ENCODE measurements around the gene PBX4. TPM values are rescaled to one million over a fixed set of nuclear protein-coding genes. Genes with fewer than 3 reads are reported as not detected.
A peak's percentile ranks its signal among the peaks of the same experiment; 100 is the strongest.

The PBX4 gene
- total and polyA plus RNA-seq, 10 of the 15 experiments (the other 5 are each of a cell fraction or from before 2014, with no cell fraction given): 0.18 to 17.3 (median 4.2) TPM

DNA sequence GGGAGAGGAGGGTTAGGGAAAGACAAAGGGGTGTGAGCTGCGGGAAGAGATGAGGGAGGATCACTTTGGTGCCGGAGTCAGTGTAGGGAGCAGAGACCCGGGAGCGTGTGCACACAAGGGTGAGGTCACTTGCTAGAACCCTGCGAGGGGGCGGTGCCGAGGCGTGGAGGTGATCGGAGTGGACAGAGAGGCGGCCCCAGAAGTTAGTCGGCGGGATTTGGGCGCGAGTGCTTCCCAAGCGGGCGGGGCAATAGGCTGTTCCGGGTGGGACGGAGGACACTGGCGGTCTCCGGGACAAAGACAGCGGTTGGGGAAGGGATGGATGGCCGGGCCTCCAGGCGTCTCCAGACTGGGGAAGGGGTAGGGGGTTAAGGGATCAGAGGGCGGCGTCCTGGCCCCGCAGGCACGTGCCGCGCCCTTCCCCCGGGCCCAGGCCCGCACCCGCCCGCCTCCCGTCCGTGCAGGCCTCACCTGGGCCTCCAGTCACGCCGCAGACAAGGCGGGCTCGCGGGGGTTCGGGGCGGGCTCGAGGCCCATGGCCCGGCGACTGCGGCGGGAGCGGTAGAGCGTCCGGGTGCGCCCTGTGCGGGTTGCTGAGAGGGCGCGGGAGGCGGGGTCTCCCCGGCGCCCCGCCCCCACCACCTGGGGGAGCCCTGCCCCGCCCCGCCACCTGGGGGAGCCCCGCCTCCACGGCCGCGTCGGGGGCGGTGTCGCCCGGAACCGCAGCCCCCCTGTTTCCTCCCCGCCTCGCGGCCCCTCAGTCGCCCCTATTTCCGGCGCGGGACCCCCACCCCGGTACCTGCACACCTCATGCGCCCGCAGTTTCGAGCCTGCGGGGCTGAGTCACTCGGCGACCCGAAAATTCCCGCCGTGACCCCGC, 9.4 kb upstream of the PBX4 start, which contains the start of gene LPAR2 (continued):
- TF ChIP-seq, protein P1, sequence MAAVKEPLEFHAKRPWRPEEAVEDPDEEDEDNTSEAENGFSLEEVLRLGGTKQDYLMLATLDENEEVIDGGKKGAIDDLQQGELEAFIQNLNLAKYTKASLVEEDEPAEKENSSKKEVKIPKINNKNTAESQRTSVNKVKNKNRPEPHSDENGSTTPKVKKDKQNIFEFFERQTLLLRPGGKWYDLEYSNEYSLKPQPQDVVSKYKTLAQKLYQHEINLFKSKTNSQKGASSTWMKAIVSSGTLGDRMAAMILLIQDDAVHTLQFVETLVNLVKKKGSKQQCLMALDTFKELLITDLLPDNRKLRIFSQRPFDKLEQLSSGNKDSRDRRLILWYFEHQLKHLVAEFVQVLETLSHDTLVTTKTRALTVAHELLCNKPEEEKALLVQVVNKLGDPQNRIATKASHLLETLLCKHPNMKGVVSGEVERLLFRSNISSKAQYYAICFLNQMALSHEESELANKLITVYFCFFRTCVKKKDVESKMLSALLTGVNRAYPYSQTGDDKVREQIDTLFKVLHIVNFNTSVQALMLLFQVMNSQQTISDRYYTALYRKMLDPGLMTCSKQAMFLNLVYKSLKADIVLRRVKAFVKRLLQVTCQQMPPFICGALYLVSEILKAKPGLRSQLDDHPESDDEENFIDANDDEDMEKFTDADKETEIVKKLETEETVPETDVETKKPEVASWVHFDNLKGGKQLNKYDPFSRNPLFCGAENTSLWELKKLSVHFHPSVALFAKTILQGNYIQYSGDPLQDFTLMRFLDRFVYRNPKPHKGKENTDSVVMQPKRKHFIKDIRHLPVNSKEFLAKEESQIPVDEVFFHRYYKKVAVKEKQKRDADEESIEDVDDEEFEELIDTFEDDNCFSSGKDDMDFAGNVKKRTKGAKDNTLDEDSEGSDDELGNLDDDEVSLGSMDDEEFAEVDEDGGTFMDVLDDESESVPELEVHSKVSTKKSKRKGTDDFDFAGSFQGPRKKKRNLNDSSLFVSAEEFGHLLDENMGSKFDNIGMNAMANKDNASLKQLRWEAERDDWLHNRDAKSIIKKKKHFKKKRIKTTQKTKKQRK (IDR thresholded peaks at IDR 0.05; ENCODE audit: low read depth, low read length): no peak
- TF ChIP-seq NFXL1 (IDR thresholded peaks at IDR 0.05; ENCODE audit: borderline replicate concordance): no peak
- no peak for TF ChIP-seq ZNF274 (IDR thresholded peaks at IDR 0.05; ENCODE audit: insufficient read depth, insufficient read length)
- TF ChIP-seq POLR2AphosphoS5 (IDR thresholded peaks at IDR 0.05; ENCODE audit: low read length): no peak
- peak; percentile 93 to 99 for TF ChIP-seq BHLHE40 (IDR thresholded peaks at IDR 0.05; ENCODE audit: borderline replicate concordance in 1 of 2, low read depth in 2 of 2, low read length in 1 of 2)
- no peak for TF ChIP-seq BCL11A (IDR thresholded peaks at IDR 0.05; ENCODE audit: low read depth, low read length)
- peak; percentile 41 for TF ChIP-seq MEF2B (IDR thresholded peaks at IDR 0.05; ENCODE audit: partially characterized antibody, poor library complexity, severe bottlenecking)
- no peak for TF ChIP-seq RBBP5 (conservative IDR thresholded peaks at IDR 0.05)
- TF ChIP-seq, protein P2, sequence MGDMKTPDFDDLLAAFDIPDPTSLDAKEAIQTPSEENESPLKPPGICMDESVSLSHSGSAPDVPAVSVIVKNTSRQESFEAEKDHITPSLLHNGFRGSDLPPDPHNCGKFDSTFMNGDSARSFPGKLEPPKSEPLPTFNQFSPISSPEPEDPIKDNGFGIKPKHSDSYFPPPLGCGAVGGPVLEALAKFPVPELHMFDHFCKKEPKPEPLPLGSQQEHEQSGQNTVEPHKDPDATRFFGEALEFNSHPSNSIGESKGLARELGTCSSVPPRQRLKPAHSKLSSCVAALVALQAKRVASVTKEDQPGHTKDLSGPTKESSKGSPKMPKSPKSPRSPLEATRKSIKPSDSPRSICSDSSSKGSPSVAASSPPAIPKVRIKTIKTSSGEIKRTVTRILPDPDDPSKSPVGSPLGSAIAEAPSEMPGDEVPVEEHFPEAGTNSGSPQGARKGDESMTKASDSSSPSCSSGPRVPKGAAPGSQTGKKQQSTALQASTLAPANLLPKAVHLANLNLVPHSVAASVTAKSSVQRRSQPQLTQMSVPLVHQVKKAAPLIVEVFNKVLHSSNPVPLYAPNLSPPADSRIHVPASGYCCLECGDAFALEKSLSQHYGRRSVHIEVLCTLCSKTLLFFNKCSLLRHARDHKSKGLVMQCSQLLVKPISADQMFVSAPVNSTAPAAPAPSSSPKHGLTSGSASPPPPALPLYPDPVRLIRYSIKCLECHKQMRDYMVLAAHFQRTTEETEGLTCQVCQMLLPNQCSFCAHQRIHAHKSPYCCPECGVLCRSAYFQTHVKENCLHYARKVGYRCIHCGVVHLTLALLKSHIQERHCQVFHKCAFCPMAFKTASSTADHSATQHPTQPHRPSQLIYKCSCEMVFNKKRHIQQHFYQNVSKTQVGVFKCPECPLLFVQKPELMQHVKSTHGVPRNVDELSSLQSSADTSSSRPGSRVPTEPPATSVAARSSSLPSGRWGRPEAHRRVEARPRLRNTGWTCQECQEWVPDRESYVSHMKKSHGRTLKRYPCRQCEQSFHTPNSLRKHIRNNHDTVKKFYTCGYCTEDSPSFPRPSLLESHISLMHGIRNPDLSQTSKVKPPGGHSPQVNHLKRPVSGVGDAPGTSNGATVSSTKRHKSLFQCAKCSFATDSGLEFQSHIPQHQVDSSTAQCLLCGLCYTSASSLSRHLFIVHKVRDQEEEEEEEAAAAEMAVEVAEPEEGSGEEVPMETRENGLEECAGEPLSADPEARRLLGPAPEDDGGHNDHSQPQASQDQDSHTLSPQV (IDR thresholded peaks at IDR 0.05): no peak
- no peak for TF ChIP-seq BRCA1 (IDR thresholded peaks at IDR 0.05; ENCODE audit: low read depth, low read length)
- TF ChIP-seq TCF12 (IDR thresholded peaks at IDR 0.05; ENCODE audit: low read depth, low read length): no peak
- no peak for TF ChIP-seq SMAD1 (IDR thresholded peaks at IDR 0.05; ENCODE audit: low read depth, partially characterized antibody)
- no peak for TF ChIP-seq PAX8 (IDR thresholded peaks at IDR 0.05)
- TF ChIP-seq, protein P3, sequence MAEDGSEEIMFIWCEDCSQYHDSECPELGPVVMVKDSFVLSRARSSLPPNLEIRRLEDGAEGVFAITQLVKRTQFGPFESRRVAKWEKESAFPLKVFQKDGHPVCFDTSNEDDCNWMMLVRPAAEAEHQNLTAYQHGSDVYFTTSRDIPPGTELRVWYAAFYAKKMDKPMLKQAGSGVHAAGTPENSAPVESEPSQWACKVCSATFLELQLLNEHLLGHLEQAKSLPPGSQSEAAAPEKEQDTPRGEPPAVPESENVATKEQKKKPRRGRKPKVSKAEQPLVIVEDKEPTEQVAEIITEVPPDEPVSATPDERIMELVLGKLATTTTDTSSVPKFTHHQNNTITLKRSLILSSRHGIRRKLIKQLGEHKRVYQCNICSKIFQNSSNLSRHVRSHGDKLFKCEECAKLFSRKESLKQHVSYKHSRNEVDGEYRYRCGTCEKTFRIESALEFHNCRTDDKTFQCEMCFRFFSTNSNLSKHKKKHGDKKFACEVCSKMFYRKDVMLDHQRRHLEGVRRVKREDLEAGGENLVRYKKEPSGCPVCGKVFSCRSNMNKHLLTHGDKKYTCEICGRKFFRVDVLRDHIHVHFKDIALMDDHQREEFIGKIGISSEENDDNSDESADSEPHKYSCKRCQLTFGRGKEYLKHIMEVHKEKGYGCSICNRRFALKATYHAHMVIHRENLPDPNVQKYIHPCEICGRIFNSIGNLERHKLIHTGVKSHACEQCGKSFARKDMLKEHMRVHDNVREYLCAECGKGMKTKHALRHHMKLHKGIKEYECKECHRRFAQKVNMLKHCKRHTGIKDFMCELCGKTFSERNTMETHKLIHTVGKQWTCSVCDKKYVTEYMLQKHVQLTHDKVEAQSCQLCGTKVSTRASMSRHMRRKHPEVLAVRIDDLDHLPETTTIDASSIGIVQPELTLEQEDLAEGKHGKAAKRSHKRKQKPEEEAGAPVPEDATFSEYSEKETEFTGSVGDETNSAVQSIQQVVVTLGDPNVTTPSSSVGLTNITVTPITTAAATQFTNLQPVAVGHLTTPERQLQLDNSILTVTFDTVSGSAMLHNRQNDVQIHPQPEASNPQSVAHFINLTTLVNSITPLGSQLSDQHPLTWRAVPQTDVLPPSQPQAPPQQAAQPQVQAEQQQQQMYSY (CRISPR knock-in tag; IDR thresholded peaks at IDR 0.05): no peak
- no peak for TF ChIP-seq SRF (IDR thresholded peaks at IDR 0.05; ENCODE audit: low read depth in 2 of 2, low read length in 2 of 2)
- TF ChIP-seq, protein P4, sequence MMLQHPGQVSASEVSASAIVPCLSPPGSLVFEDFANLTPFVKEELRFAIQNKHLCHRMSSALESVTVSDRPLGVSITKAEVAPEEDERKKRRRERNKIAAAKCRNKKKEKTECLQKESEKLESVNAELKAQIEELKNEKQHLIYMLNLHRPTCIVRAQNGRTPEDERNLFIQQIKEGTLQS (IDR thresholded peaks at IDR 0.05; ENCODE audit: borderline replicate concordance, extremely low read depth, low read depth, low read length): no peak
- peak; percentile 34 to 39; a peak in 2 of 4 replicates for TF ChIP-seq IKZF2 (IDR thresholded peaks at IDR 0.05)
- no peak for TF ChIP-seq RAD51 (IDR thresholded peaks at IDR 0.05)
- TF ChIP-seq POLR2A (IDR thresholded peaks at IDR 0.05; ENCODE audit: low read depth, low read length): peak; percentile 31
